ENCODE data around the gene ITPRIP.

Gene ITPRIP

DNA sequence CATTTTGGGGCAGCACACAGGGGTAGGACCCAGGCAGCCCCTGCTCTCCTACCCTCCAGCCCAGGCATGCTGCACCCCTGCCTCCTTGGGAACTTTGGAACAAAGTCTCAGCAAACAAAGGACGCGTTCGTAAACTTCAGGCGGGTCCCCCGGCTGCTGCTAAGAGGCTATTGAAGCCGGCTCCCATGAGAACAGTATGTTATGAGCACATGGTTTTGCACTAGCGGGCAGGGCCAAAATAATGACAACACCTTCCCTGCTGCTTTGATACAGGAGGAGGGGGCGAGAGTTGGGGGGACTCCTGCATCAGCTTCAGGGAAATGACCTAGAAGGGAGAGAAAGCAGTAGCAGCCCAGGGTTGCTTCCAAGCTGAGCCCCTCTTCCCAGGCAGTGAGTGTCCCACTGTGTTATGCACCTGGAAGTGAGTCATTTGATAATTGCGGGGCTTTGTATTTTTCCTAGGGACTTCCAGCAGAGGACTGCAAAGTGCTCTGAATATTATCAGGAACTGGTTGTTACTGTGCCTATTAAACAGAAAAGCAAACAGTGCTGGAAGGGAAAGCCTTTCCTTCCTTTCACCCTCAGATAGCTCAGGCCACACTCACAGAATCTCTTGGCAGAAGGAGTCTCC lies 6.9 kb downstream of the ITPRIP start:
- no peak overlapping the region for H3K4me3 ChIP-seq (ENCODE audit: low read length)
- TF ChIP-seq CTCF (IDR thresholded peaks at IDR 0.05; ENCODE audit: insufficient read depth, low read depth, low read length, missing control alignments) = no peak
- peak; percentile 53 for DNase-seq (ENCODE audit: low read depth)

GRCh38 chr10:104330168-104331110 lies 7.8 kb downstream of the ITPRIP start:
- TF ChIP-seq CTCF (IDR thresholded peaks at IDR 0.05; ENCODE audit: insufficient read depth, low read depth, low read length, missing control alignments) = no peak
- DNase-seq (ENCODE audit: low read depth) = peak; percentile 84
- H3K4me3 ChIP-seq (ENCODE audit: low read length) = no peak overlapping the region

- TF ChIP-seq CTCF (IDR thresholded peaks at IDR 0.05; ENCODE audit: insufficient read depth, low read depth, low read length, missing control alignments) = no peak
- no peak overlapping the region for H3K4me3 ChIP-seq (ENCODE audit: low read length)
- peak; percentile 80 for DNase-seq (ENCODE audit: low read depth)
Observed at GRCh38 chr10:104329735-104330134, 8.5 kb downstream of the ITPRIP start.

GRCh38 chr10:104328896-104329710 lies 9.2 kb downstream of the ITPRIP start:
- peak; percentile 98 for DNase-seq (ENCODE audit: low read depth)
- H3K4me3 ChIP-seq (ENCODE audit: low read length) = peak overlapping the region; percentile 34
- TF ChIP-seq CTCF (IDR thresholded peaks at IDR 0.05; ENCODE audit: insufficient read depth, low read depth, low read length, missing control alignments) = no peak

GRCh38 chr10:104328646-104328895 lies 9.7 kb downstream of the ITPRIP start:
- TF ChIP-seq CTCF (IDR thresholded peaks at IDR 0.05; ENCODE audit: insufficient read depth, low read depth, low read length, missing control alignments) = no peak
- no peak for DNase-seq (ENCODE audit: low read depth)
- H3K4me3 ChIP-seq (ENCODE audit: low read length) = peak overlapping the region; percentile 34

DNA sequence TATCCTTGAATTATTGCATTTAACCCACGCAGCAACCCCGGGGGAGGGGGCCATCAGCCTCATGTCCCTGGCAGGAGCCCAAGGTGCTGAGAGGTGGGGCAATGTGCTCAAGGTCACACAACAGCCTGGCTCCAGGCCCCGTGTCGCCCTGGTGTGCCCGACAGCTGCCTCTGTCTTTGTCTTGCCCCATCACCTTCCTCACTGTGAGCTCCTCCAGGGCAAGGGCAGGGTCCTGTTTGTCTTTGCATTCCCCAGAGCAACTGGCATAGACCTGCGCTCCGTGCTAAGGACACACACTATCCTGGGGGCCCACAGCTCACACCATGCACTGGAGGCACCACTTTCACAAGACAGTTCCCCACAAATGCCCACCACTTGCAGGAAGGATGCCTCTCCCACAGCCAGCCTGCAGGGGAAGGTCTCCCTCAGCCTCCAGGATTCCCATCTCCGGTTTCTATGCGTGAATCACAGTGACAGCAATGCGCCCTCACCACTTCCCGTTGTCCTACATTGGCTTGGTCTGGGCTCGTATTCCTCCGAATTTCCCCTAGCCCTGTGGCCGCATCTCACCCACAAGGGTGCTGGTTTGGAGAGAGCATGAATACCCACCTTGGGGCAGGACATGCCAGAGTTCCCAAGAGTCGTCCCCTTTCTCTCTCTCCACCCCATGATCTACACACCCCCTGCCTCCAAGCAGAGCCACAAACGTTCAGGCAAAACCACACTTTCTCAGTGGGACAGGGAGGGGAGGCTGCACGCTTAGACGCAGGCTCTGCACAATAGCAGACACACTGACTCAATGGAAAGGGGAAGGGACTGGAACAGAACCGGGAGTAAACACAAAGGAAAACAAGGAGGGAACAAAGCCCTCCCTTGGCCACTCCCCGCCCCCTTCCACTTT lies 10.3 kb downstream of the ITPRIP start:
- DNase-seq (ENCODE audit: low read depth) = peak; percentile 84
- peak overlapping the region; percentile 34 for H3K4me3 ChIP-seq (ENCODE audit: low read length)
- TF ChIP-seq CTCF (IDR thresholded peaks at IDR 0.05; ENCODE audit: insufficient read depth, low read depth, low read length, missing control alignments) = peak; percentile 29
